WTC11 (cell line): Measurements from ENCODE around the gene KCNJ1.

ENCODE experiments used
- KAT7 ChIP-seq: sonication (generic); formaldehyde crosslinking; IDR thresholded peaks from 2 replicates; pipeline ENCODE4 v1.8.1; 2023; ENCODE audit warnings: missing genetic modification reagents, mild to moderate bottlenecking, borderline replicate concordance
- NR2C2 ChIP-seq: sonication (generic); formaldehyde crosslinking; IDR thresholded peaks from 2 replicates; pipeline ENCODE4 v1.8.0; 2022; ENCODE audit warnings: mild to moderate bottlenecking, missing genetic modification reagents
- ZNF423 ChIP-seq: fragments of 250-450 bp; sonication (Bioruptor Pico); IDR thresholded peaks from 2 replicates; pipeline ENCODE4 v2.1.2; 2022; ENCODE audit warnings: mild to moderate bottlenecking, moderate library complexity
- TF ChIP-seq, protein P1 (sequence below): fragments of 200-600 bp; IDR thresholded peaks from 2 replicates; pipeline ENCODE4 v1.8.0; 2022; ENCODE audit warnings: antibody characterized with exemption
- TF ChIP-seq, protein P2 (sequence below): sonication (generic); formaldehyde crosslinking; IDR thresholded peaks from 2 replicates; pipeline ENCODE4 v1.8.0; 2023; ENCODE audit warnings: mild to moderate bottlenecking, missing genetic modification reagents

DNA sequence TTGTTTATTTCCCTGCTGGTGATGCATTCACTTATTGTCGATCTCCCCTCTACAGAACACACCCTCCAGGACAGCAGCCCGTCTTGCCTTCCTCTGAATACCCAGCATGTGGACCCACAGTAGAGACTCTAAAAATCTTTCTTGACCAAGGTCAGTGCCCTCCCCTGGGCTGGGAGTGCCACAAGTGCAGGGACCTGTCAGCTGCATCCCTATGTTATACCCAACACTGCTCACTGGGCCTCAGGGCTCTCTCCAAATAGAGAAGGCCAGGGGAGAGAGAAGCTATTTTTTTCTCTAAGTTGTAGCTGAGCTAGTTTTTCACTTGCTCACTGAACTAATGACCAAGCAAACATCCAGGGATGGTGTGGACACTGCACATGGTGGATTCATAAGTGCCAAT is 9.8 kb downstream of the KCNJ1 start:
- TF ChIP-seq, protein P1, sequence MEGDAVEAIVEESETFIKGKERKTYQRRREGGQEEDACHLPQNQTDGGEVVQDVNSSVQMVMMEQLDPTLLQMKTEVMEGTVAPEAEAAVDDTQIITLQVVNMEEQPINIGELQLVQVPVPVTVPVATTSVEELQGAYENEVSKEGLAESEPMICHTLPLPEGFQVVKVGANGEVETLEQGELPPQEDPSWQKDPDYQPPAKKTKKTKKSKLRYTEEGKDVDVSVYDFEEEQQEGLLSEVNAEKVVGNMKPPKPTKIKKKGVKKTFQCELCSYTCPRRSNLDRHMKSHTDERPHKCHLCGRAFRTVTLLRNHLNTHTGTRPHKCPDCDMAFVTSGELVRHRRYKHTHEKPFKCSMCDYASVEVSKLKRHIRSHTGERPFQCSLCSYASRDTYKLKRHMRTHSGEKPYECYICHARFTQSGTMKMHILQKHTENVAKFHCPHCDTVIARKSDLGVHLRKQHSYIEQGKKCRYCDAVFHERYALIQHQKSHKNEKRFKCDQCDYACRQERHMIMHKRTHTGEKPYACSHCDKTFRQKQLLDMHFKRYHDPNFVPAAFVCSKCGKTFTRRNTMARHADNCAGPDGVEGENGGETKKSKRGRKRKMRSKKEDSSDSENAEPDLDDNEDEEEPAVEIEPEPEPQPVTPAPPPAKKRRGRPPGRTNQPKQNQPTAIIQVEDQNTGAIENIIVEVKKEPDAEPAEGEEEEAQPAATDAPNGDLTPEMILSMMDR = no peak
- TF ChIP-seq ZNF423 (CRISPR knock-in tag) (no peak), NR2C2 (no peak), KAT7 (CRISPR knock-in tag) (no peak)
- TF ChIP-seq, protein P2, sequence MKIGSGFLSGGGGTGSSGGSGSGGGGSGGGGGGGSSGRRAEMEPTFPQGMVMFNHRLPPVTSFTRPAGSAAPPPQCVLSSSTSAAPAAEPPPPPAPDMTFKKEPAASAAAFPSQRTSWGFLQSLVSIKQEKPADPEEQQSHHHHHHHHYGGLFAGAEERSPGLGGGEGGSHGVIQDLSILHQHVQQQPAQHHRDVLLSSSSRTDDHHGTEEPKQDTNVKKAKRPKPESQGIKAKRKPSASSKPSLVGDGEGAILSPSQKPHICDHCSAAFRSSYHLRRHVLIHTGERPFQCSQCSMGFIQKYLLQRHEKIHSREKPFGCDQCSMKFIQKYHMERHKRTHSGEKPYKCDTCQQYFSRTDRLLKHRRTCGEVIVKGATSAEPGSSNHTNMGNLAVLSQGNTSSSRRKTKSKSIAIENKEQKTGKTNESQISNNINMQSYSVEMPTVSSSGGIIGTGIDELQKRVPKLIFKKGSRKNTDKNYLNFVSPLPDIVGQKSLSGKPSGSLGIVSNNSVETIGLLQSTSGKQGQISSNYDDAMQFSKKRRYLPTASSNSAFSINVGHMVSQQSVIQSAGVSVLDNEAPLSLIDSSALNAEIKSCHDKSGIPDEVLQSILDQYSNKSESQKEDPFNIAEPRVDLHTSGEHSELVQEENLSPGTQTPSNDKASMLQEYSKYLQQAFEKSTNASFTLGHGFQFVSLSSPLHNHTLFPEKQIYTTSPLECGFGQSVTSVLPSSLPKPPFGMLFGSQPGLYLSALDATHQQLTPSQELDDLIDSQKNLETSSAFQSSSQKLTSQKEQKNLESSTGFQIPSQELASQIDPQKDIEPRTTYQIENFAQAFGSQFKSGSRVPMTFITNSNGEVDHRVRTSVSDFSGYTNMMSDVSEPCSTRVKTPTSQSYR = no peak
